HG03520 (cell line): ENCODE data around the gene CCL17.
"Not testable (repeated sequence)": the region's sequence is repeated elsewhere in the genome, so short reads cannot be mapped to it uniquely, and the experiment has no call there.

Experiments
- ATAC-seq: cut with Tn5 transposase; IDR thresholded peaks from one replicate; pipeline ENCODE4 v1.9.1; 2021; ENCODE audit warnings: mild to moderate bottlenecking, moderate library complexity; ENCODE audit not compliant: unreplicated experiment

Gene CCL17

DNA sequence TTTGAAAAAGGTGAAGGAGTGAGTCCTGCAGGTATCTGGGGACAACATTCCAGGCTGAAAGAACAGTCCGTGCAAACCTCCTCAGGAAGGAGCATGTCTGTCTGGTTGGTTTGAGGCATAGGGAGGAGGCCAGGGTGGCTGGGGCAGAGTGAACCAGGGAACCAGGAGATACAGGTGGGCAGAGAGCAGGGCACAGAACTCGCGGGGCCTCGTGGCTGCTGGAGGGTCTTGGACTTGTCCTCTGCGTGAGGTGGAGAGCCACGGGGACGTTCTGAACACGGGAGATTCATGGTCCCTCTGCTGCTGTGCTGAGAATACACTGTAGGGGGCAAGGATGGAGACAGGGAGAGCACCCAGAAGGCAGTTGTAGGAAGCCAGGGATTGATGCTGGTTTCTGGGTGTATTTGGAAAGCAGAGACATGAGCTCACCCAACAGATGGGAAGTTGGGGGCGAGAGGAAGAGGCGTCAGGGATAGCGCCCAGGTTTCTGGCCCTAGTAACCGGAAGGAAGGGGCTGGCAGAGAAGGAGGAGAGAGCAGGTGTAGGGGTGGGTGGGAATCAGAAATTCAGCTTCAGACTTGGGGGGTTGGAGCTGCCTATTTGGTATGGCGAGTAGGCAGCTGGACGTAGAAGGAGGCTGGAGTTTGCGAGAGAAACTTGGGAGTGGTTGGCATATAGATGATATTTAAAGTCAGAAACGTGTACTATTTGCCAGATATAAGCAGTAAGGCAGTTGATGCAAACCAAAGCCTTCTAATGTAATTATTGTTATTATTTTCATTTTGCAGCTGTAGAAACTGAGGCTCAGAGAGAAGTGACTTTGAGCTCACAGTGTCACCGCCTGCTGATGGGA, at the start of gene CCL17:
Gene CCL17, plus strand, starts transcription at position 803 of the 853 bp plus-strand sequence. CDS start 9,166 bp downstream, outside the sequence.
- no peak for ATAC-seq

DNA sequence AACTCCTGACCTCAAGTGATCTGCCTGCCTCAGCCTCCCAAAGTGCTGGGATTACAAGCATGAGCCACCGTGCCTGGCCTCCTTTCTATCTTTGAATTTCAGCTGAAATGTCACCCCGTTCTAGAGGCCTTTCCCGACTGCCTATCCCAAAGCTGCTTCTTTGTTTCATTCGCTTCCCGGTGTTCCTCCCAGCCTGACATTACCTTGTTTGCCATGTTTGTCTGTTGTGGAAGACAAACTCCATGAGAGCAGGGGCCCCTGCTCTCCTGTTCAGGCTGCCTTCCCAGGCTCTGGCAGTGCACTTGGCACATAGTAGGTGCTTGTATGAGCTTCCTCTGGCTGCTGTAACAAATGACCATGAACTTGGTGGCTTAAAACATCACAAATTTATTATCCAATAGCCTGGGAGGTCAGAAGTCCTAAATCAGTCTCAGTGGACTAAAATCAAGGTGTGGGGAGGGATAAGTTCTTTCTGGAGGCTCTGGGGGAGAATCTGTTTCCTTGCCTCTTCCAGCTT, 48.6 kb upstream of the CCL17 start:
- ATAC-seq, result no peak

DNA sequence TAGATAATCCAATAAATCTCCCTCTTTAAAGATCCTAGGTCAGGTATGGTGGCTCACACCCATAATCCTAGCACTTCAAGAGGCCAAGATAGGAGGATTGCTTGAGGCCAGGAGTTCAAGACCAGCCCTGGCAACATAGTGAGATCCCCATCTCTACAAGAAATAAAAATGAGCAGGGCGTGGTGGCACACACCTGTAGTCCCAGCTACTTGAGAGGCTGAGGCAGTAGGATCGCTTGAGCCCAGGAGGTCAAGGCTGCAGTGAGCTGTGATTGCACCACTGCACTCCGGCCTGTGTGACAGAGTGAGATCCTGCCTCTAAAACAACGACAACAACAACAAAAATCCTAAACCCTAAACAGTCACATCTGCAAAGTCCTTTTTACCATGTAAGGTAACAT, 48.0 kb upstream of the CCL17 start:
- ATAC-seq, result no peak

DNA sequence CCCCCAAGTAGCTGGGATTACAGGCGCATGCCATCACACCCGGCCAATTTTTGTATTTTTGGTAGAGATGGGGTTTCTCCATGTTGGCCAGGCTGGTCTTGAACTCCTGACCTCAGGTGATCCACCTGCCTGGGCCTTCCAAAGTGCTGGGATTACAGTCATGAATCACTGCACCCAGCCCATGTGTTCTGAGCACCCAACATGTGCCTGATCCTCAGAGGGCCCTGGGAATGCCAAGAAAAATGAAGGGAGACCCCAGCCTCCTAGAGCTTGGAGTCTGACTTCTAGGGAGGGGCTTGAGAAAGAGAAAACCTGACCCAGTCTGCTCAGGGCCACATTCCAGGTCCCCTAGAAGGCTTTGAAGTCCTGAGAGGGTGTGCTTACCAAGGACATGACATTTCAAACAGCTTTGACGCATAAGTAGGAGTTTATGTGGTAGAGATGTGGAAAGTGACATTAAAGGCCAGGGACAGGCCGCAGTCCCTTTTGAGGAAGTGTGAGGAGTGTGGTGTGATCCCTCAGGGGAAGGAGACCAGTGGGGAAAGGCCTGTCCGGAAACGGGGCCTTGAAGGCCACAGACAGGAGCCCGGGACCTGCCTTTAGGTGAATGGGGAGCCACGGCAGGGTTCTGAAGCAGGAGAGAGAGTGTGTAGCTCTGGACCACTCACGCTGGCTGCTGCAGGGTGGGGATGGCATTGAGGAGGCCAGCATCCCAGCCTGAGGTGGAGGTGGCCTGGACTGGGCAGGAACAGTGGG, 47.1 kb upstream of the CCL17 start:
- ATAC-seq, result no peak

DNA sequence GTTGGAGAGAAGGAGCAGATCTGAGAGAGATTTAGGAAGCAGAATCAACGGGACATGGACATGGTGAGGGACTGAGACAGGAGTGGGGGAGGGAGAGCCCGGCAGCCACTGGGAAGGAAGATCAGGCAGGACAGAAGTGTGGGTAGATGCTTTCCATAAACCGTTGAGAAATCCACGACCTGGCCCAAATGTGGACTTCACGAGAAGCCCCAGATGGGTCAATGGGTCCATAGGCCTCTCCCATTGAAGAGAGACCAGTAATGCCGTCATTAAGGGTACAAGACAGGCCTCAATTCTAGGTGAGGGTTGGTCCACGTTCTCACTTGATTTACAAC, 46.5 kb upstream of the CCL17 start:
- no peak for ATAC-seq

DNA sequence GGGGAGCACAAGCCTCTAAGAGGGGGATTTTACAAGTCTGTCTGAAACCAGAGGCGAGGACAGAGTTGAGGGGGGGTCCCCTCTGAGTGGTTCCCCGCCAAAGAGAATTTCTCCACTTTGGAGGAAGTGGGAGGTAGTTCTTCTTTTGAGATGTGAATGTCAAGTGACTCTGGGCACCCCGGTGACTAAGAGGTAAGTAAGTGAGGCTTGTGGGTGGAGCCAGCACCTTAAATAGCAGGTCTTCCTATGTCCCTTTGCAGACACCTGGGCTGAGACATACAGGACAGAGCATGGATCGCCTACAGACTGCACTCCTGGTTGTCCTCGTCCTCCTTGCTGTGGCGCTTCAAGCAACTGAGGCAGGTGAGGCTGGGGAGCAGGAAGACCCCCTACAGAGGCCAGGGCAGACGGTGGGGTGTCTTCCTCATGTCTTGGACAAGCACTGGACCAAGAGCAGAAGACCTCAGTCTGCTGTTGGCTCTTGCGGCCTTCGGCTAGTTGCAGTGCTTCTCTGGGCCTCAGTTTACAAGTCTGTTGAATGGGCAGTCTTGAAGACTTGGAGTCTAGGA, 46.0 kb upstream of the CCL17 start, which contains the start of gene CCL22:
Gene CCL22, plus strand, starts transcription at position 257 of the 569 bp plus-strand sequence. Its CDS starts 34 bp downstream, at position 291.
- ATAC-seq, result no peak

DNA sequence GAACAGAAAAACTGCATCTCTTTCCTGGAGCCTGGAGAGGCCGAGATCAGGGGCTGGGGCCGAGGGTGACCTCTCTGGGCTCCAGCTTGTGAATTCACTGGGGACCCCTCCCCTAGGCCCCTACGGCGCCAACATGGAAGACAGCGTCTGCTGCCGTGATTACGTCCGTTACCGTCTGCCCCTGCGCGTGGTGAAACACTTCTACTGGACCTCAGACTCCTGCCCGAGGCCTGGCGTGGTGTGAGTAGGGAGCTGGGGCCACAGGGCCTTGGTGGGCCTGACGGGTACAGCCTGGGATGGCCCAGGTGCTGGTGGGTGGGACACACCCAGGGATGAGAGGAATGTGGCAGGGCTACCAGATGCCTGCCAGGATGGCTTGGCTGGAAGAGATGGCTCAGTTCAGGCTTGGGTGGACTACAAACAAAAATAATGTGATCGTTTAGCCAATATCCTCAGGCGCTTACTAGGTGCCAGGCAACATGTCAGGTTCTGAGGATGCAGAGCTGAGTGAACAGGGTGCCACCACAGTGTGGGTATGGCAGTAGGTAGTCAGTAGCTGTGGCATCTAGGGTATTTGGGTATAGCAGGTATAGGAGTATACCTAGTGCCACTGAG, 44.1 kb upstream of the CCL17 start:
- ATAC-seq, result no peak

DNA sequence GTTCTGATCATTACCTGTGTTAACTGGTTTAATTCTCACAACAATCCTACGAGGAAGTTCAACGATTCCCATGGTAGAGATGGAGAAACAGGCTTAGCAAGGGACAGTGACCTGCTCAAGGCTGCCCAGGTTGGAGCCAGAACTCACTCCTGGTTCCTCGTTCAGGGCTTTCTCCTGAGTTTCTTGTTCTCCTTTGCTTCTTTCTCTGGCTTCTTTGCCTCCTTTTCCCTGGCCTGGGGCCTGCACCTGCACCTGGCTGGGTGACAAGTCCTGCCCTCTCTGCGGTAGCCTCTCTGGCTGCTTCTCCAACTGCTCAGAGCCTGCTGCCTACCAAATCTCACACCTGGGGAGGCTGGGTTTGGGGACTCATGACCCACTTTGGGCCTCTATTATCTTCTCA, 43.2 kb upstream of the CCL17 start:
- ATAC-seq, result no peak

DNA sequence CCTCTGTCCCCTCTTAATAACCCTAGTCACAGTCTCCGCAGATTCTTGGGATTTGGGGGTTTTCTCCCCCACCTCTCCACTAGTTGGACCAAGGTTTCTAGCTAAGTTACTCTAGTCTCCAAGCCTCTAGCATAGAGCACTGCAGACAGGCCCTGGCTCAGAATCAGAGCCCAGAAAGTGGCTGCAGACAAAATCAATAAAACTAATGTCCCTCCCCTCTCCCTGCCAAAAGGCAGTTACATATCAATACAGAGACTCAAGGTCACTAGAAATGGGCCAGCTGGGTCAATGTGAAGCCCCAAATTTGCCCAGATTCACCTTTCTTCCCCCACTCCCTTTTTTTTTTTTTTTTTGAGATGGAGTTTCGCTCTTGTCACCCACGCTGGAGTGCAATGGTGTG, 40.4 kb upstream of the CCL17 start:
- no peak for ATAC-seq

DNA sequence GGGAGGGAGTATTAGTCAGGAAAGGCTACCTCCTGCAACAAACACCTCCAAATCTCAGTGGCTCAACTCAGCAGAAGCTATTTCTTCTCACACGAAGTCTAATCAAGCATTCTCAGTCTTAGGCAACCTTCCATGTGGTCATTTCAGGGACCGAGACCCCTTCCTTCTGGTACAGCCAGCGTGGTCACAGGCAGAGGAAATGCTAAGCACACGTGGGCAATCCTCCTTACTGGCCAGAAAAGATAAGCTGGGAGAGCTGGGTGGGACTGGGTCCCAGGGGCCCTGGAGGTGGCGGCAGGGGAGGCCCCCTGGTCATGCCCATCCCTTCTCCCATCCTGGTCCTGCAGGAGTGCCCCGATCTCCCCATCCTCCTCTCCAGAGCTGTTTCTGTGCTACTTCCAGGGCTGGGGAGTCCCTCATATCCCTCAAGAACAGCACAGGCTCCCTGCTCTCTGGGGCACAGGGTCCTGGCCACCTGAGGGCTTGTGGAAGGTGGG, 38.0 kb upstream of the CCL17 start:
- ATAC-seq, result no peak

DNA sequence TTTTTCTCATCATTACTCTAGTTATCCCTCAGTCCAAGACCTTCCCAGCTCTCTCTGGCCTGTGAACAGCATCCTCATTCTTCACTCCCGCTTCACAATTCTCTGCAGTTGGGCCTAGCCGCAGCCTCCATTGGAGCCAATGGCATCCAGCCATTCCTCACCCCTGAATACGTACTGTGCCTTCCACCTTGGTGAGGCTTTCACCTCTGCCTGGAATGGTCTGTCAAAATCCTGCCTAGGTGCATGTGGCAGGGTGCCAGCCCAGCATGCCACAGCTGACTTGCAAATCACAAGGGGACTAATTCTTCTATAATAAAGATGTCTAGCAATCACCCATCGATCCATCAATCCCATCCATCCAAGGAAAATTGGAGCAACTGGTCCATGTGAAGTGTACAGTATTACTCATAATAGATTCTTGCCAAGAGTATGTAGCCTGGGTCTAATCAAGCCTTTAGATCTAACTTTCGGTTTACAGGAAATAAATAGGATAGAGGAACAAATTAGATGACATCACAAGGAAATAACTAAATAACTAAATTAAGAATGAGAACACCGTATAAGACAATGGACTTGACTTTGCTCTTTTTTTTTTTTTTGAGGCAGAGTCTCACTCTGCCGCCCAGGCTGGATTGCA, 37.3 kb upstream of the CCL17 start:
- ATAC-seq, result no peak

DNA sequence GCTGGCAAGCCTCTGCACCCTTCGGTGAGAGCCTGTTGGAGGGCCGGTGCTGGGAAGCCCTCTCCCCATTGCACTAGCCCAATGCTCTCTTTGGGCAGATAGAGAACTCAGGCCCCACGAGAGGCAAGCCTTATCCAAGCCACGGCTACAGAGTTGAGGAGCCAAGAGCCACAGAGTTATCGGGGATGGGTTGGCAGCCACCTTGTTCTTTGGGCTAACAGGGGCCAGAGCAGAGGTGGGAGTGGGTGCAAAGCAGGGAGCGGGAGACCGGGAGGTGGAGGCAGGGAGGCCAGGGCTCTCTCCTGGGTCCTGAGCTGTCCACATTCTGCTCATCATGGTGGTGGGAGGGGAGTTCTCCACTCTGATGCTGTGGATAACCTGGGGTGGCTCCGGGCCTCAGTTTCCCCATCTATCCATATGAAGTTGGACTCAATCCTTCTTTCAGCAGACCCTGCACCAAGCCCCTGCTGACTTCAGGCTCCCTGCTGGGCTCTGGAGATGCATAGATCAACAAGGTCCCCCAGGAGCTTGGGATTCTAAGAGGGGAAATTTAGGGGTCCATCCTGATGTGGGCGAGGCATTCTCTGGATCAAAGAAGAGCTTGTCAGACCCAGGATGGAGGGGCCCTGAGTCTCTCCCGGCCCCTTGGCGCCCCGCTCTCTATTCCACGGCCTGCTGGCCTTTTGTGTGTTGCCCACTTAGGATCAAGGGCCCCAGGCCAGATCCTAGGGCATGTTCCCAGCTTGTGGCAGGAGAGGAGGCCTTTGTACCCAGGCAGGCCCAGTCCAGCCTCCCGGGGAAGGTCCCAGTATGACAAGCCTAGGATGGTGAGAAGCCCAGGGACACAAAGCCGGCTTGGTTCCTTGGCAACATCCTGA, 32.8 kb upstream of the CCL17 start:
- no peak for ATAC-seq

DNA sequence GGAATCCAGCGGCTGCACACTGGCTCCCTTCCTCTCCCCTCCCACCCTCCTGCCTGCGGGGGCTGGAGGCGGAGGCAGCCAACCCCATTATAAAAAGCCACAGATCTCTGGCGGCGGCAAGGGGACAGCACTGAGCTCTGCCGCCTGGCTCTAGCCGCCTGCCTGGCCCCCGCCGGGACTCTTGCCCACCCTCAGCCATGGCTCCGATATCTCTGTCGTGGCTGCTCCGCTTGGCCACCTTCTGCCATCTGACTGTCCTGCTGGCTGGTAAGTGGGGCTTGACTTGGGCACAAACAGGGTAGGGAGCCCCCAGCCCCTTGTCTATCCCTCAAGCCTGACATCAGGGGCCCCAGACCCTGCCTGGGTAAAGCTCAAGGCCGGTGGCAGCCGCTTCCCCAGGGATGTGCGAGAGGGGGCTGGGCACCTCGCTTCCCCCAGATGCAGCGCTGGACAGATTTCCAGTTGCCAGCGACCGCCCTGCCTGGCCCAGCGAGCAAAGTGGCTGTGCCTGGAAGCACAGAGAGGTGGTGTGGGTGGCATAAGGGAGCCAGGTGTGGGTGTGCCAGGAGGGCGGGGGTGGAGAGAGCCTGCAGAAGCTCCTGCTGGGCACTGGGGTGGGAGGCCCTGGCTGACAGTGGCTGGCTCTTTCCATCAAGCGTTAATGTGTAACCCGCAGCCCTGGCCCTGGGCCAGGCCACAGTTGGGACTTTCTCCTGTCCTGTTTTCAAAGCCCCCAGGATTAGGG, 32.0 kb upstream of the CCL17 start, which contains the start of gene CX3CL1:
Gene CX3CL1, plus strand, starts transcription at position 119 of the 745 bp plus-strand sequence. Its CDS starts 79 bp downstream, at position 198.
- no peak for ATAC-seq

DNA sequence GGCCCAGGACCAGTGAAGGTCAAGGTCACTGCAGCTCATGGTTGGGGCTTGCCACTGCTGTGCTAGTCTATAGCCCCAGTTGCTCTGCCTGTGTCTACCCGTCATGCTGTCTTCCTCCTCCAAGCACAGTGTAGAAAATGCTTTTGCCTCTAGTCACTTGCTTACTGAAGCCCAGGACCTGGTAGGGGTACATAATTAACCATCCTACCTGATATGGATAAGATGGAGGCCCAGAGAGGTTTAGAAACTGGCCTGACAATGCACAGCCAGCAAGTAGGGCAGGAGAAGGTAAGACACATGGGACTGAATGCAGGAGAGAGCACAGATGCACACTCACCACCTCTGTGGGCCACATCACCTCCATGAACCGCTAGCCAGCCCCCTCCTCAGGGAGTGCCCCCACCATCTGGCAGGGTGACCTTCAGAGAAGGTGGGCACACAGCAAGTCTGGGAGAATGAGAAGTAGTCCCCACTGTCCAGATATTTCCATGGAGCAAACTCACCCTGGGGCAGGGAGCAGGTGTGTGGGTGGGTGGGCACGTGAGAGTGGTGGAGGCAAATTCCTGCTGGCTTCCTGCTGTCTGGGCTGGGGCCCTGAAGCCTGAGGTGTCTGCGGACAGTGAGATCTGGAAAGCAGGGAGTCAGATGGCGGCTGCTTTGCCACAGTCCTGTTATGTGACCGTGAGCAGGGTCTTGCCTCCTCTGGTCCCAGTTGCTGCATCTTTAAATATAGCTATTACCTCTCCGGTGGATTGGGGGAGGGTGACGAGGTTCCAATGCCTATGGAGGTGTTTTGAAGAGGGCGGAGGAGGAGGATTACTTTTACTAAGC, 31.2 kb upstream of the CCL17 start:
- ATAC-seq, result no peak

DNA sequence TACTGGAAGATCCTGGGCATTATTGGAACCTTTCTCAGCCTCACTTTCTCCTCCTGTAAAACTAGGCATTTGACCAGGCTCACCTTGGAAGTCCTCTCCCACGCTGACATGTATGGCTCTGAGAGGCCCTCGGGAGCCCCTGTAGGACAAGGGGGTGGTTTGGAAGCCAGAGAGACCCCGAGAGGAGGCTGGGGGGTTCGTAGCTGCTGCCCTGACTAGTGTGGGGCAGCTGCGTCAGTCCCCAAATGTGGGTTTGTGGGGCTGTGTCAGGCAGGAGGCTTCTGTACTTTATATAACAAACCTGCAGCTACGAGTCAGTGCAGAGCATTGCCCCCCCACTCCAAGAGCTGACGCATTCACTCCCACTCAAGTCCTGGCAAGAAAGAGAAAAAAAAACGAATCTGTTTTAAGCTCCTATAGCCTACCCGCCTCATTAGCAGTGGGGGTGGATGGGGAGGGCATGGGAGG, 30.5 kb upstream of the CCL17 start:
- no peak for ATAC-seq

DNA sequence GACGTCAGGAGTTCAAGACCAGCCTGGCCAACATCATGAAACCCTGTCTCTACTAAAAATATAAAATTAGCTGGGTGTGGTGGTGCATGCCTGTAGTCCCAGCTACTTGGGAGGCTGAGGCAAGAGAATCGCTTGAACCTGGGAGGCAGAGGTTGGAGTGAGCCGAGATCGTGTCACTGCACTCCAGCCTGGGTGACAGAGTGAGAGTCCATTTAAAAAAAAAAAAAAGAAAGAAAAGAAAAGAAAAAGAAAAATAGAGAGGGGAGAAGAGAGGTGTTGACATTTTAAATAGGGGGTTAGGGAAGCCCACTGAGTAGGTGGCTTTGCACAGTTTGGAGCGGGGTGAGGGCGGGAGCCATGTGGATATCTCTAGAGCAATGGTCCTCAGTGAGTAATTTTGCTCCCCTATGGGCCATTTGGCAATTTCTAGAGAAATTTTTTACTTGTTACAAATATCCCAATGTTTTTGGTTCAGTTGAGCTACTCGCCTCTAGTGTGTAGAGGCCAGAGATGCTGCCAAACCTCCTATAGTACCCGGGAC, 29.6 kb upstream of the CCL17 start:
- ATAC-seq, result not testable (repeated sequence)

DNA sequence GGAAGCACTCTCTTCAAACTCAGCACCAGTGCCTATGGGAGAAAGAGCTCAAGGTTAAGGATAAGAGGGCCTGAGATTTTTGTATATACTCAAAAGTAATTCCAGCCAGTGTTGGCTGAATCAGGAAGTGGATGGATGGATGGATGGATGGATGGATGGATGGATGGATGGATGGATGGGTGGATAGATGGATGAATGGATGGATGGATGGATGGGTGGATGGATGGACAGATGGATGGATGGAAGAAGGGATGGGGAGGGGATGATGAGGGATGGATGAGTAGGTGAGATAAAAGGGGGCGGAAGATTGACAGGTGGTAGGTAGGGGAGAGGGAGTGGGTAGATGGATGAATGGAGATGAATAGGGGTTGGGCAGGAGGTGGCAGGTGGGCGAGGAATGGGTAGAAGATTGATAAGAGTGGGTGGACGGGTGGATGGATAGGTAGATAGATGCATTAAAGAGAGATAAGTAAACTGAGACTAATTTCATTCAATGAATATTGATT, 28.2 kb upstream of the CCL17 start:
- ATAC-seq, result no peak
